ENCODE results near the gene TMEM196. TPM values are rescaled to one million over a fixed set of nuclear protein-coding genes. Genes with fewer than 3 reads are reported as not detected.

Gene TMEM196
- total RNA-seq (2021; ENCODE audit: unreplicated experiment): not detected
- polyA plus RNA-seq (2012): not detected in 2 replicates
- Bru-seq, nascent RNA: percentile 3 among the genes with signal in this experiment
- BruChase-seq, experiment 1, labeled RNA remaining after a 6-hour chase: percentile 5 among the genes with signal in this experiment
- BruChase-seq, experiment 2, labeled RNA remaining after a 2-hour chase: percentile 9 among the genes with signal in this experiment
- long read RNA-seq: 0 reads

- no peak within 1 kb of the TSS for H3K4me3 ChIP-seq (replicated peaks in 1 of 2; ENCODE audit: low read depth in 1 of 2, low read length in 2 of 2)
- ChIA-PET POLR2A (no interaction called here), RAD21 (ENCODE audit: low non-redundant PET in 1 of 2, low total read pairs in 2 of 2, uncharacterized antibody in 2 of 2, unreplicated experiment in 2 of 2) (no interaction called here), CTCF (no interaction called here)
- H3K27ac ChIP-seq (ENCODE audit: low read depth, low read length): no peak within 1 kb of the TSS
- TF ChIP-seq ZNF274 (IDR thresholded peaks at IDR 0.05; ENCODE audit: low read depth, low read length): no peak
- no peak for TF ChIP-seq CBX3 (IDR thresholded peaks at IDR 0.05; ENCODE audit: low read depth)
- TF ChIP-seq ELF1 (IDR thresholded peaks at IDR 0.05; ENCODE audit: borderline replicate concordance, low read depth): no peak
- TF ChIP-seq POLR2A (IDR thresholded peaks at IDR 0.05; ENCODE audit: borderline replicate concordance, extremely low read depth, insufficient read depth, insufficient read length): no peak
- no peak for TF ChIP-seq RAD21 (IDR thresholded peaks at IDR 0.05; ENCODE audit: low read depth)
- no peak for TF ChIP-seq CEBPB (IDR thresholded peaks at IDR 0.05; ENCODE audit: low read depth)
- no peak for TF ChIP-seq EZH2 (IDR thresholded peaks at IDR 0.05)
- ATAC-seq (no peak), DNase-seq (ENCODE audit: low read depth, low spot score) (no peak)
- peak within 1 kb of the TSS; percentile 9 for H2AFZ ChIP-seq (ENCODE audit: low read depth, low read length, poor library complexity, severe bottlenecking)
- intact Hi-C loops (cut with micrococcal nuclease): no loop called here
- 0 out of 2 replicates have a peak, but pooled peaks cover 4% of the 10 kb centered on the region for H3K9me2 ChIP-seq (ENCODE audit: insufficient read depth)
- H3K79me2 ChIP-seq (ENCODE audit: insufficient read depth, low read length): no peaks in the 10 kb centered on the region
- H3K4me2 ChIP-seq (ENCODE audit: low read length): no peak within 1 kb of the TSS
- no peaks in the 10 kb centered on the region for H3K36me3 ChIP-seq (ENCODE audit: control insufficient read depth in 1 of 2, insufficient read depth in 2 of 2, low read length in 2 of 2)
- H3K27me3 ChIP-seq (ENCODE audit: insufficient read depth, low read length): no peaks in the 10 kb centered on the region
- H3K9me3 ChIP-seq (ENCODE audit: control insufficient read depth in 1 of 2, insufficient read depth in 1 of 2, low read depth in 1 of 2, low read length in 2 of 2): no peaks in the 10 kb centered on the region
- no peaks in the 10 kb centered on the region for H4K20me1 ChIP-seq (ENCODE audit: insufficient read depth)
- H3K4me1 ChIP-seq (ENCODE audit: control insufficient read depth in 1 of 2, insufficient read depth in 2 of 2, low read length in 2 of 2): no peaks in the 10 kb centered on the region
- BruUV-seq (replicated peaks): no TSS peak
- H3K9ac ChIP-seq (ENCODE audit: low read length): no peak within 1 kb of the TSS
Observed at GRCh38 chr7:19772841-19773760, at the start of gene TMEM196. Gene TMEM196, minus strand, starts transcription at chr7:19773617. Its CDS starts 921 bp downstream, at chr7:19772696.

GRCh38 chr7:19816128-19816527, 42.7 kb upstream of the TMEM196 start:
- H3K9ac ChIP-seq (ENCODE audit: low read length): no peak overlapping the region

More at GRCh38 chr7:19816128-19816527, 42.7 kb upstream of the TMEM196 start:
- RAD21 ChIA-PET (ENCODE audit: low non-redundant PET in 1 of 2, low total read pairs in 2 of 2, uncharacterized antibody in 2 of 2, unreplicated experiment in 2 of 2): no interaction called here
- CTCF ChIA-PET: no interaction called here
- Histone ChIP-seq H3K27me3 (ENCODE audit: insufficient read depth, low read length) (no peaks in the 10 kb centered on the region), H3K9me3 (ENCODE audit: control insufficient read depth in 1 of 2, insufficient read depth in 1 of 2, low read depth in 1 of 2, low read length in 2 of 2) (no peaks in the 10 kb centered on the region), H4K20me1 (ENCODE audit: insufficient read depth) (no peaks in the 10 kb centered on the region), H3K4me3 (replicated peaks in 1 of 2; ENCODE audit: low read depth in 1 of 2, low read length in 2 of 2) (no peak overlapping the region), H3K4me1 (ENCODE audit: control insufficient read depth in 1 of 2, insufficient read depth in 2 of 2, low read length in 2 of 2) (no peaks in the 10 kb centered on the region), H3K36me3 (ENCODE audit: control insufficient read depth in 1 of 2, insufficient read depth in 2 of 2, low read length in 2 of 2) (no peaks in the 10 kb centered on the region), H2AFZ (ENCODE audit: low read depth, low read length, poor library complexity, severe bottlenecking) (peak overlapping the region; percentile 60), H3K4me2 (ENCODE audit: low read length) (no peak overlapping the region), H3K79me2 (ENCODE audit: insufficient read depth, low read length) (no peaks in the 10 kb centered on the region), H3K27ac (ENCODE audit: low read depth, low read length) (no peak overlapping the region), H3K9me2 (ENCODE audit: insufficient read depth) (no peaks in the 10 kb centered on the region)
- DNase-seq (ENCODE audit: low read depth, low spot score) (no peak), ATAC-seq (no peak)
- POLR2A ChIA-PET: no interaction called here
- TF ChIP-seq, protein P1, sequence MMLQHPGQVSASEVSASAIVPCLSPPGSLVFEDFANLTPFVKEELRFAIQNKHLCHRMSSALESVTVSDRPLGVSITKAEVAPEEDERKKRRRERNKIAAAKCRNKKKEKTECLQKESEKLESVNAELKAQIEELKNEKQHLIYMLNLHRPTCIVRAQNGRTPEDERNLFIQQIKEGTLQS (IDR thresholded peaks at IDR 0.05): no peak
- no peak for TF ChIP-seq SRF (IDR thresholded peaks at IDR 0.05; ENCODE audit: low read depth)
- TF ChIP-seq, protein P2, sequence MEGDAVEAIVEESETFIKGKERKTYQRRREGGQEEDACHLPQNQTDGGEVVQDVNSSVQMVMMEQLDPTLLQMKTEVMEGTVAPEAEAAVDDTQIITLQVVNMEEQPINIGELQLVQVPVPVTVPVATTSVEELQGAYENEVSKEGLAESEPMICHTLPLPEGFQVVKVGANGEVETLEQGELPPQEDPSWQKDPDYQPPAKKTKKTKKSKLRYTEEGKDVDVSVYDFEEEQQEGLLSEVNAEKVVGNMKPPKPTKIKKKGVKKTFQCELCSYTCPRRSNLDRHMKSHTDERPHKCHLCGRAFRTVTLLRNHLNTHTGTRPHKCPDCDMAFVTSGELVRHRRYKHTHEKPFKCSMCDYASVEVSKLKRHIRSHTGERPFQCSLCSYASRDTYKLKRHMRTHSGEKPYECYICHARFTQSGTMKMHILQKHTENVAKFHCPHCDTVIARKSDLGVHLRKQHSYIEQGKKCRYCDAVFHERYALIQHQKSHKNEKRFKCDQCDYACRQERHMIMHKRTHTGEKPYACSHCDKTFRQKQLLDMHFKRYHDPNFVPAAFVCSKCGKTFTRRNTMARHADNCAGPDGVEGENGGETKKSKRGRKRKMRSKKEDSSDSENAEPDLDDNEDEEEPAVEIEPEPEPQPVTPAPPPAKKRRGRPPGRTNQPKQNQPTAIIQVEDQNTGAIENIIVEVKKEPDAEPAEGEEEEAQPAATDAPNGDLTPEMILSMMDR (IDR thresholded peaks at IDR 0.05 in 2 of 3, conservative IDR thresholded peaks at IDR 0.05 in 1 of 3; ENCODE audit: borderline replicate concordance in 1 of 3, insufficient read depth in 1 of 3, low read depth in 2 of 3, low read length in 2 of 3): no peak
- no peak for TF ChIP-seq POLR2AphosphoS5 (IDR thresholded peaks at IDR 0.05; ENCODE audit: low read depth, low read length)
- no peak for TF ChIP-seq ZFX (IDR thresholded peaks at IDR 0.05)
- no peak for TF ChIP-seq REST (IDR thresholded peaks at IDR 0.05; ENCODE audit: low read depth)
- no peak for TF ChIP-seq EZH2phosphoT487 (IDR thresholded peaks at IDR 0.05; ENCODE audit: borderline replicate concordance)
- intact Hi-C loops (cut with micrococcal nuclease): no loop called here
- no TSS peak for BruUV-seq (replicated peaks)

All from HCT116 (cell line).